ENCODE results near the gene GRM3.

GRM3 gene

DNA sequence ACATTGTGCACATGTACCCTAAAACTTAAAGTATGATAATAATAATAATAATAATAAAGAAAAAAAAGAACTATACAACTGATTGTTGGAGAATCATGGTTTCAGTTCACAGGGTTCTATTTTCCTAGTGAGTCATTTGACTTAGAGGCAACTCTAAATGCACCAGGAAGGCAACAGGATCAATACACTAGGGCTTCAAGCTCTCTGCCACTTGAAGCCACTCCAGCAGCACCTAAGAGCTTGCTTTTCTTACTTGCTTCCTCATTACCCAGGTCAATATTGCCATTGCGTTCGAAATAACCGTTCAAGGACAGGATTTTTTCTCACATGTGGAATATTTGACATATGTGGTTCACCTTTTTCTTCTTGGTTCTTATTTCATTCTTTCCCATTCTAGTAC is 189.7 kb downstream of the GRM3 start:
- H3K4me3 ChIP-seq (ENCODE audit: low read length) = no peak overlapping the region
- no peak for DNase-seq (ENCODE audit: low read depth)
- TF ChIP-seq, protein P1, sequence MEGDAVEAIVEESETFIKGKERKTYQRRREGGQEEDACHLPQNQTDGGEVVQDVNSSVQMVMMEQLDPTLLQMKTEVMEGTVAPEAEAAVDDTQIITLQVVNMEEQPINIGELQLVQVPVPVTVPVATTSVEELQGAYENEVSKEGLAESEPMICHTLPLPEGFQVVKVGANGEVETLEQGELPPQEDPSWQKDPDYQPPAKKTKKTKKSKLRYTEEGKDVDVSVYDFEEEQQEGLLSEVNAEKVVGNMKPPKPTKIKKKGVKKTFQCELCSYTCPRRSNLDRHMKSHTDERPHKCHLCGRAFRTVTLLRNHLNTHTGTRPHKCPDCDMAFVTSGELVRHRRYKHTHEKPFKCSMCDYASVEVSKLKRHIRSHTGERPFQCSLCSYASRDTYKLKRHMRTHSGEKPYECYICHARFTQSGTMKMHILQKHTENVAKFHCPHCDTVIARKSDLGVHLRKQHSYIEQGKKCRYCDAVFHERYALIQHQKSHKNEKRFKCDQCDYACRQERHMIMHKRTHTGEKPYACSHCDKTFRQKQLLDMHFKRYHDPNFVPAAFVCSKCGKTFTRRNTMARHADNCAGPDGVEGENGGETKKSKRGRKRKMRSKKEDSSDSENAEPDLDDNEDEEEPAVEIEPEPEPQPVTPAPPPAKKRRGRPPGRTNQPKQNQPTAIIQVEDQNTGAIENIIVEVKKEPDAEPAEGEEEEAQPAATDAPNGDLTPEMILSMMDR (conservative IDR thresholded peaks at IDR 0.05; ENCODE audit: low read depth, low read length) = no peak

DNA sequence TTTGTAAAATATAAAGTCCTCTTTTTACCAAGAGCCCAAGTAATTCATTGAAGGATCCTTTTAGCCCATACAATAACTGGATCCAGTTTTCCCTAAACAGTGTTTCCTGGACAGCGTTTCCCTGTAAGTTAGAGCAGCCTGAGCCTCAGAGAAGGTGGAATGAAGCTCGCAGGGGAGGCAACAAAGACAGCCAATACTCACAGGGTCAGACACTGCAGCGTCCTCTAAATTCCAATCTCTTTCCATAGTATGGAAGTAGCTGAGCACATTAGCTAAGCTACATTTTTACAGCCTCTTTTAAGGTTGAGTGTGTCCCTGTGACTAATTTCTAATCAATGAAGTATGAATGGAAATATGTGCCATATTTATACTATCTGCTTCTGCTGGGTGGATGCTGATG is 193.5 kb downstream of the GRM3 start:
- TF ChIP-seq, protein P1 (conservative IDR thresholded peaks at IDR 0.05; ENCODE audit: low read depth, low read length) = no peak
- H3K4me3 ChIP-seq (ENCODE audit: low read length) = no peak overlapping the region
- no peak for DNase-seq (ENCODE audit: low read depth)

DNA sequence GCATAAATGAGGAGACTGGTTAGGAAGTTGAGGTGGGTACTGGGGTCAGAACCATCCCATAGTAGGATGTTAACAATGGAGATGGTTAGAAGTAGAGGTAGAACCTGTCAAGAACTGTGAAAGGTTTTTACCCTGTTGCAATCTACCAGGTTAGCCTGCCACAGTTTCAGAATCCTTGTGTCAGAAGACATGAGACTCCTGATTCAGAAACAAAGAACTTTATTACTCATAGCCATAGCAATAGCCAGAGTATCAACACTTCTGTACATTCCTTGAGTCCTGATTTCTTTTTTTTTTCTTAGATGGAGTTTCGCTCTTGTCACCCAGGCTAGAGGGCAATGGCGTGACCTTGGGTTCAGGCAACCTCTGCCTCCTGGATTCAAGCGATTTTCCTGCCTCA is 200.9 kb downstream of the GRM3 start:
- TF ChIP-seq, protein P1 (conservative IDR thresholded peaks at IDR 0.05; ENCODE audit: low read depth, low read length) = no peak
- no peak for DNase-seq (ENCODE audit: low read depth)
- no peak overlapping the region for H3K4me3 ChIP-seq (ENCODE audit: low read length)

DNA sequence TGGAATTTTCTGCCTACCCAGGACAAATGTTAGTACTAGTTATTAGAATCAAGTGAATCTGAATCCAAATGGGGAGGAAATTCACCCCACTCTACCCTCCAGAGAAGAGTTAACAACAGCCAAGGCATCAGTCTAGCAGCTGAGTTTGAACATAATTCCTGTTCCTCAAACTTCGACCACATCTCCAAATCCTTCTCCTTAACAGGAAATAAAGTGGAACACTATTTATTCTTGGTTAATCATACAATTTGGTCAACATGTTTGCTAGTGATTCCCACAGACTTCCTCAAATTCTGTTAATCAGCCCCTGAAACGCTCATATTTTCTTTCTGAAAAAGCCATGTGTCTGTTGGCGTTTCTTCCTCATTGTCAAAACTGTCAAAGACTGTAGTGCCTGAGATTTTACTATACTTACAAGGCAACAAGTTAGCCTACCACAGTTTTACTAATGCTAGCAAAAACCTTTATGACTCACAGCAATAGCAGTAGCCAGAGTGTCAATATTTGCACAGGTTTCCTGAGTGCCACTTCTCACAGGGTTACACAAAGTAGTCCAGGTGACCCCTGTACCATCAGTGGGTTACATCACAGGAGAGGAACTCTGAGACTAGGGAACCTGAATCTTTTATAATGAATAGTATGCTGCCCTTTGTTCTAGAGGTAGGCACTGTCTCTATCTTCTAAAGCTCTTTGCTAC is 202.9 kb downstream of the GRM3 start:
- TF ChIP-seq, protein P1 (conservative IDR thresholded peaks at IDR 0.05; ENCODE audit: low read depth, low read length) = no peak
- no peak overlapping the region for H3K4me3 ChIP-seq (ENCODE audit: low read length)
- DNase-seq (ENCODE audit: low read depth) = no peak

DNA sequence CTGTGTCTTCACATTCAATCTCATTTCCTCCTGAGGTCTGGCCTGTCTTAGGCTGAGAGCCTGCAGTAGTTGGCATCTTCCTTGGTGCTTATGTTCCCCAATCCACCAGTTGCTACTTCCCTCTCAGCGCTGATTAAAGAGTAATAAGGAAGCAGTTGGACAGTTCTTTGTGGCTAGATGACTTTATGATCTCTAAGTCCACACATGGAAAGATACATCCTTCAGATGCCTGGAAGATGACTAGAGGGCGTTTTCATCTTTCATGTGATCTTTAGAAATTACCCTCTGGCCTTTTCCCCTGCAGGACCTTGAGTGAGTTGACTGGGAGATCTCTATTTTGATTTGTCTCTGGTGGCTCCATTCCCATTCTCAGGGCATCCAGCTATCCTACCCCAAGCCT is 204.5 kb downstream of the GRM3 start:
- H3K4me3 ChIP-seq (ENCODE audit: low read length) = no peak overlapping the region
- no peak for DNase-seq (ENCODE audit: low read depth)
- TF ChIP-seq, protein P1 (conservative IDR thresholded peaks at IDR 0.05; ENCODE audit: low read depth, low read length) = no peak

DNA sequence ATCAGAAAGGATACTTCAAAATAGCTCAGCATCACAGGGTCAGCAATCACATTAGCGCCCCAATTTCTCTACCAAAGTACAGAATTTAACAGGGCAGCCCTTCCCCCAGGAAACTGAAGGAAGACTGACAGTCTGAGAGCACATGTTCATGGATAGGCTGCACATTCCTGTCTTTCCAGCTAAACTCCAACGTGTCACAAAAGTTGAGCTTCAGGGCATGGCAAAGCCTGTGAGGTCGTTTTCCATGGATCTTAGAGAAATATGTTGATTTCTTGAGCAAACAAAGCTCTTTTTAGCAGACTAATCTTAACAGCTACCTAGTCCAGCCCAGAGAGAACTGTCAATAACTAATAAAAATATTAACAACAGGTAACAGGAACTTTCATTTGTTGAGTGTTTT is 207.9 kb downstream of the GRM3 start:
- DNase-seq (ENCODE audit: low read depth) = no peak
- TF ChIP-seq, protein P1 (conservative IDR thresholded peaks at IDR 0.05; ENCODE audit: low read depth, low read length) = no peak
- H3K4me3 ChIP-seq (ENCODE audit: low read length) = no peak overlapping the region

DNA sequence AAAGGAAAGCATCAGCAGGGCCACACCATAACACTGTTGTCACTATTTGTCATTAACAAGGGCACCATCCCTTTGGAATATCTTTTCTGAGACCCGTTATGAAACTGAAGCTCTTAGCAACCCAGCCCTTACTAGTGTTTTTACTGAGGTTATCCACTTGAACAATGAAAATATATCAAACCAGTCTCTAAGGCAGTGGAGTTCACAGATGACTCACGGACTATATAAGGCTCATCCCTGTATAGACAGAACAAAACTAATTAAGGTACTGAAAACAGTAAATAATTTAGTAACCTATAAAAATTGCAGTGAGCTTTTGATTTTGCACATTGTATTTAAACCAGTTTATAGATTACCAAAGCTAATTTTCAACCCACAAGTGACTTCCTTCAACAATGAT is 219.7 kb downstream of the GRM3 start:
- no peak overlapping the region for H3K4me3 ChIP-seq (ENCODE audit: low read length)
- DNase-seq (ENCODE audit: low read depth) = no peak
- TF ChIP-seq, protein P1 (conservative IDR thresholded peaks at IDR 0.05; ENCODE audit: low read depth, low read length) = no peak

Measured in retinal pigment epithelial cell (primary cell).